Dermis microvascular lymphatic vessel endothelial cell (primary cell): ENCODE data around the gene WDR55. TPM values are rescaled to one million over a fixed set of nuclear protein-coding genes. Genes with fewer than 3 reads are reported as not detected.
"Not testable (repeated sequence)": the region's sequence is repeated elsewhere in the genome, so short reads cannot be mapped to it uniquely, and the experiment has no call there.

ENCODE experiments used
- DNase-seq, 2 donors: peaks; one replicate each; pipeline versions ENCODE4 v3.0.0 to v3.0.0-alpha.2; 2010; ENCODE audit warnings: low read depth in 2 of 2
- total RNA-seq: library from RNA; depleted of rRNA; stranded (reverse); fragments of >200 nt; gene quantifications from 2 replicates; pipeline ENCODE4 v1.2.1, GENCODE V29; 2014

WDR55 gene
- total RNA-seq, 1 donor from 2014 or later, result 24.6 TPM

DNA sequence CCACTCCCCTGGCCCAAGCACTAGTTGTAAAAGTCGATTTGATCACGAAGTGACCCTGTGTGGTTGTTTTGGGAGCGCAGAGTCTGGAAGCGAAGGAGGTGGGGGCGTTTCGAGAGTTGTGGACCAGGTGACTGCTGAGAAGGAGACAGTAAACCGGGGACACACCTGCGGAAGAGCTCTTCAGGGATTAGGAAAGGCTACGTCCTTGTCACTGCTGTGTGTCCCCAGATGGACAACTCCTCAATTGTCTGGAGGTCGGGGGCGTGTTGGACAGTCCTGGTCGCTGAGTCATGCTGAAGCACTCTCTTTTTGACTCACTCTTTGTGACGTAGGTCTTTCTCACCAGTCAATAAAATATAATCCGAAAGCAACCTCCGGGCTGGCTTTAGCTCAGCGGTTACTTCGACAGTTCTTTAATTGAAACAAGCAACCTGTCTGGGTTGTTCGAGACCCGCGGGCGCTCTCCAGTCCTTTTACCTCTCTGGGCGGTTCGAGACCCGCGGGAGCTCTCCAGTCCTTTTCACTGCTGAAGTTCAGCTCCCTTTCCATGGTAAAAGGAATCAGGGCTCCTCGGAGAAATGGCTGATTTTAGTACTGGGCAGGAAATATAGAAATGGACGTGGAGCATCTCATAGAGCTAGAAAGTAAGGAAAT is 46.3 kb downstream of the WDR55 start:
- DNase-seq, result peak; percentile 91 to 96

DNA sequence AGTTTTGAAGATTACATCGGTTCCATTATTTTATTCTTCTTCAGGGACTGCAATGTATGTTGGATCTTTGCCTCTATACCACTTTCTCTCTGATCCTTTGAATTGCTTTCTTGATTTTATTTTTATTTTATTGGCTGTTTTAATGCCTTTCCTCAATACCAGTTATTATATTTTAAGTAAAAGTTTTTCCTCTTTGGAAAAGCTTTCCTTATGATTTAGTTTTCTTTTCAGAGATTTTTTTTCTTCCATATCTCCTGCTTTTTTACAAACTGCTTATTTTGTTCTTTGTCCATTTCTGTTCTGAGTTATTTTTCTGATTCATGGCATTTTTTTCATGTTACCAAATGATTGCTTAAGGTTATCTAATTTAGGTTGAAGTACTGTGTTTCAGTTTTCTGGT is 47.1 kb downstream of the WDR55 start:
- no peak for DNase-seq

DNA sequence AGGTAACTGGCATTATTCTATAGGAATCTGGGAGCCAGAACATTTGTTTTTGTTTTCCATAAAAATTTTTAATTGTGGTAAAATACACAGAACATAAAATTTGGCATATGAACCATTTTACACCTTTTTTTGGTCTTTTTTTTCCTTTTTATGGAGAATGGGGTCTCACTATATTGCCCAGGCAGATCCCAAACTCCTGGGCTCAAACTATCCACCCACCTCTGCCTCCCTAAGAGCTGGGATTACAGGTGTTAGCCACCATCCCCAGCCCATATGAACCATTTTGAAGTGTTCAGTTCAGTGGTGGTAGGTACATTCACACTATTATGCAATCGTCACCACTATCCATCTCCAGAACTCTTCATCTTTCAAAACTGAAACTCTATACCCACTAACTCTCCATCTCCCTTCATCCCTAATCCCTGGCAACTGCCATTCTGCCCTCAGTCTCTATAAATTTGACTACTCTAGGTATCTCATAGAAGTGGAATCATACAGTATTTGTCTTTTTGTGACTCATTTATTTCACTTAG is 48.9 kb downstream of the WDR55 start:
- no peak for DNase-seq

DNA sequence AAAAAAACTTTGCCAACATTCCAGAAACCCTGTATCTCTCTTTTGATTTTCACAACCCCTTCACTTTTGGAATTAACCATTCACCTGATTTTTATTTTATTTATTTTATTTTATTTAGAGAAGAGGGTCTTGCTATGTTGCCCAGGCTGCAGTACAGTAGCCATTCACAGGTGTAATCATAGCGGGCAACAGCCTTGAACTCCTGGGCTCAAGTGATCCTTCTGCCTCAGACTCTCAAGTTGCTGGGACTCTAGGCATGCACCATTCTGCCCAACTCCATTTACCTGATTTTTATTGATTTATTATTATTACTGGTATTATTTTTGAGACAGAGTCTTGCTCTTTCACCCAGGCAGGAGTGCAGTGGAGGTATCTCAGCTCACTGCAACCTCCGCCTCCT is 51.5 kb downstream of the WDR55 start:
- not testable (repeated sequence) for DNase-seq

DNA sequence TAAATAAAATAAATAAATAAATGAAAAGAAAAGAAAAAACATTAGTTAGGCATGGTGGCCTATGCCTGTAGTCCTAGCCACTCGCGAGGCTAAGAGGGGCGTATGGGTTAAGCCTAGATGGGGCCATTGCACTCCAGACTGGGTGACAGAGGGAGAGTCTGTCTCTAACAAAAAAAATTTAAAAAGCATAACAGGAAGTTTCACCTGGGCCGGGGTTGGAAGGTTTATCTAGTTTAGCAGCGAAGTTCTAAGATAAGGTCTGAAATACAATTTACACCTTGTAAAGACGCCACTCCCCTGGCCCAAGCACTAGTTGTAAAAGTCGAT is 53.5 kb downstream of the WDR55 start:
- DNase-seq, result no peak

DNA sequence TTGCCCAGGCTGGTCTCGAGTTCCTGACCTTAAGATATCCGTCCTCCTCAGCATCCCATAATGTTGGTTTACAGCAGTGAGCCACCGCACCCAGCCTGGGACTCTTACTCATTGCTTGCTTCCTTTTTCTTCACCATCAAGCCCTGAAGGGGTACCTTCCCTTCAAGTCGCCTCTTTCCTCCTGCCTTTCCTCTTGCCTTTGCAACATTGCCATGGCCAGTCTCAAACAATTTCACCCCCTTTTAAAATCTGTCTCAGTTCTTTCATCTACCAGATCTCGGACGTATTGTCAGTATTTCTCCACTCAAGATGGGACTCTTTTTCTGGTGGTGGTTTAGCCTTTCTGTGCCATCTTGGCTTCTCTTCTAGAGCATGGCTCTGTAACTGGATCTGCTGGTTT is 56.0 kb downstream of the WDR55 start:
- not testable (repeated sequence) for DNase-seq

DNA sequence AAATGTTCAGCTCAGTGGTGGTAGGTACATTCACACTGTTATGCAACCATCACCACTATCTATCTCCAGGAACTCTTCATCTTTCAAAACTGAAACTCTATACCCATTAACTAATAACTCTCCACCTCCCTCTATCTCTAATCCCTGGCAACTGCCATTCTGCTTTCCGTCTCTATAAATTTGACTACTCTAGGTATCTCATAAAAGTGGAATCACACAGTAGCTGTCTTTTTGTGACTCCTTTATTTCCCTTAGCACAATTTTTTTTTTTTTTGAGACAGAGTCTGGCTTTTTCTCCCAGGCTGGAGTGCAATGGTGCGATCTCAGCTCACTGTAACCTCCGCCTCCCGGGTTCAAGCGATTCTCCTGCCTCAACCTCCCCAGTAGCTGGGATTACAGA is 56.7 kb downstream of the WDR55 start:
- not testable (repeated sequence) for DNase-seq

Other genes starting within 250 kb of the WDR55 start
- gene EIF4EBP3, start 117.2 kb upstream of the WDR55 start, total RNA-seq, result 1.3 and 2.3 TPM in 2 replicates
- 17.5 and 18.2 TPM in 2 replicates for gene SRA1, start 107.4 kb upstream of the WDR55 start, total RNA-seq
- gene APBB3, start 100.3 kb upstream of the WDR55 start, total RNA-seq, result 3.3 and 6.6 TPM in 2 replicates
- 14.8 and 27.9 TPM in 2 replicates for gene SLC35A4, start 100.1 kb upstream of the WDR55 start, total RNA-seq
- gene CD14, start 31.7 kb upstream of the WDR55 start, total RNA-seq, result 1.9 and 10.7 TPM in 2 replicates
- 8.5 and 12.4 TPM in 2 replicates for gene TMCO6, start 25.5 kb upstream of the WDR55 start, total RNA-seq
- gene NDUFA2, start 17.3 kb upstream of the WDR55 start, total RNA-seq, result 60.2 and 70.5 TPM in 2 replicates
- 51.1 and 51.2 TPM in 2 replicates for gene IK, start 17.1 kb upstream of the WDR55 start, total RNA-seq
- gene DND1, start 8.7 kb downstream of the WDR55 start, total RNA-seq, result 0.13 TPM in 2 replicates
- gene HARS1, start 26.5 kb downstream of the WDR55 start, total RNA-seq, result 46.0 and 48.0 TPM in 2 replicates
- 23.3 and 23.6 TPM in 2 replicates for gene HARS2, start 26.6 kb downstream of the WDR55 start, total RNA-seq
- 30.3 and 33.4 TPM in 2 replicates for gene ZMAT2, start 35.5 kb downstream of the WDR55 start, total RNA-seq
- under 0.01 TPM in 1 of 2 replicates, not detected in the other for gene PCDHA1, start 121.2 kb downstream of the WDR55 start, total RNA-seq
- under 0.01 TPM in 1 of 2 replicates, not detected in the other for gene PCDHA2, start 129.9 kb downstream of the WDR55 start, total RNA-seq
- 0.13 and 0.25 TPM in 2 replicates for gene PCDHA3, start 136.2 kb downstream of the WDR55 start, total RNA-seq
- under 0.01 and 0.25 TPM in 2 replicates for gene PCDHA4, start 142.2 kb downstream of the WDR55 start, total RNA-seq
- under 0.01 TPM in 2 replicates for gene PCDHA5, start 156.7 kb downstream of the WDR55 start, total RNA-seq
- 0.25 TPM in 1 of 2 replicates, not detected in the other for gene PCDHA6, start 163.1 kb downstream of the WDR55 start, total RNA-seq
- gene PCDHA7, start 169.4 kb downstream of the WDR55 start, total RNA-seq, result 0.13 and 0.38 TPM in 2 replicates
- gene PCDHA8, start 176.3 kb downstream of the WDR55 start, total RNA-seq, result 0.13 TPM in 1 of 2 replicates, not detected in the other
- under 0.01 TPM in 2 replicates for gene PCDHA9, start 183.5 kb downstream of the WDR55 start, total RNA-seq
- gene PCDHA10, start 191.0 kb downstream of the WDR55 start, total RNA-seq, result under 0.01 and 0.13 TPM in 2 replicates
- gene PCDHA11, start 204.1 kb downstream of the WDR55 start, total RNA-seq, result under 0.01 TPM in 1 of 2 replicates, not detected in the other
- gene PCDHA12, start 210.4 kb downstream of the WDR55 start, total RNA-seq, result under 0.01 TPM in 1 of 2 replicates, not detected in the other
- under 0.01 TPM in 2 replicates for gene PCDHA13, start 217.2 kb downstream of the WDR55 start, total RNA-seq